Fibroblast of lung (primary cell): ENCODE data around the gene SERPINB1. TPM values are rescaled to one million over a fixed set of nuclear protein-coding genes. Genes with fewer than 3 reads are reported as not detected.
A peak's percentile ranks its signal among the peaks of the same experiment; 100 is the strongest.

Experiments used
- DNase-seq, 2 donors: peaks; one replicate each; pipeline versions ENCODE4 v3.0.0 to v3.0.0-alpha.2; 2010; ENCODE audit warnings: low read depth in 2 of 2
- H2AFZ ChIP-seq: 2 replicates; pipeline ENCODE4 v1.5.1; 2012; ENCODE audit warnings: low read length, control low read depth, inconsistent platforms
- H3K27ac ChIP-seq: 2 replicates; pipeline ENCODE4 v1.5.1; 2011; ENCODE audit warnings: low read length, control low read depth; ENCODE audit not compliant: insufficient read depth
- H3K27me3 ChIP-seq: 2 replicates; pipeline ENCODE4 v1.5.1; 2011; ENCODE audit warnings: mild to moderate bottlenecking, low read length; ENCODE audit not compliant: control insufficient read depth, insufficient read depth
- H3K36me3 ChIP-seq: 2 replicates; pipeline ENCODE4 v1.5.1; 2011; ENCODE audit warnings: low read length; ENCODE audit not compliant: control insufficient read depth, insufficient read depth
- H3K4me1 ChIP-seq: 2 replicates; pipeline ENCODE4 v1.5.1; 2011; ENCODE audit warnings: low read length; ENCODE audit not compliant: control insufficient read depth, insufficient read depth; ENCODE audit errors: extremely low read depth
- H3K4me2 ChIP-seq: 2 replicates; pipeline ENCODE4 v1.5.1; 2011; ENCODE audit warnings: low read length, control low read depth; ENCODE audit not compliant: insufficient read depth; ENCODE audit errors: extremely low read depth
- H3K4me3 ChIP-seq, 4 experiments: fragments of 200-600 bp in 1 of 4; sonication (generic) in 1 of 4; replicated peaks in 1 of 4; 2 replicates each; pipeline ENCODE4 v1.5.1; 2011 to 2016; ENCODE audit warnings: low read length in 4 of 4, low read depth in 3 of 4, mild to moderate bottlenecking in 3 of 4, control low read depth in 2 of 4, inconsistent platforms in 1 of 4, mixed read lengths in 1 of 4; ENCODE audit not compliant: insufficient read depth in 1 of 4; ENCODE audit errors: control extremely low read depth in 1 of 4
- H3K79me2 ChIP-seq: 2 replicates; pipeline ENCODE4 v1.5.1; 2012; ENCODE audit warnings: mild to moderate bottlenecking, low read length, inconsistent platforms; ENCODE audit not compliant: control insufficient read depth, insufficient read depth
- H3K9ac ChIP-seq: 2 replicates; pipeline ENCODE4 v1.5.1; 2011; ENCODE audit warnings: mild to moderate bottlenecking, low read length, control low read depth; ENCODE audit not compliant: insufficient read depth
- H3K9me3 ChIP-seq: 2 replicates; pipeline ENCODE4 v1.5.1; 2012; ENCODE audit warnings: low read depth, low read length; ENCODE audit not compliant: control insufficient read depth, insufficient read depth
- H4K20me1 ChIP-seq: 2 replicates; pipeline ENCODE4 v1.5.1; 2011; ENCODE audit warnings: low read length; ENCODE audit not compliant: control insufficient read depth, insufficient read depth; ENCODE audit errors: extremely low read depth
- EZH2 ChIP-seq: IDR thresholded peaks from 2 replicates; pipeline ENCODE4 v1.5.1; 2012; ENCODE audit warnings: low read length, control low read depth, mild to moderate bottlenecking; ENCODE audit errors: missing control alignments
- polyA minus RNA-seq: library from RNA; depleted of rRNA, polyadenylated mRNA; stranded (reverse); fragments of >200 nt; gene quantifications from 2 replicates; pipeline ENCODE4 v1.2.3, GENCODE V29; 2011; ENCODE audit warnings: low replicate concordance
- polyA plus RNA-seq, 2 donors: library from polyadenylated mRNA; depleted of rRNA in 1 of 2; stranded (reverse) in 1 of 2; unstranded in 1 of 2; fragments of >200 nt; gene quantifications; 2 replicates each; pipeline ENCODE4 v1.2.1, GENCODE V29; 2011 to 2012; ENCODE audit warnings: missing spikeins in 1 of 2
- total RNA-seq: library from RNA; depleted of rRNA; stranded (reverse); fragments of >200 nt; gene quantifications from 2 replicates; pipeline ENCODE4 v1.2.1, GENCODE V29; 2014
- TF ChIP-seq, protein P1 (sequence below), 2 donors: IDR thresholded peaks in 1 of 2; conservative IDR thresholded peaks in 1 of 2; 1 replicate in 1 of 2; 2 replicates in 1 of 2; pipeline ENCODE4 v1.5.1; 2011 to 2012; ENCODE audit warnings: low read length in 2 of 2, control low read depth in 1 of 2, inconsistent platforms in 1 of 2, low read depth in 1 of 2, mild to moderate bottlenecking in 1 of 2

The SERPINB1 gene
- 19.3 TPM in 2 replicates for total RNA-seq
- 35.2 and 39.5 TPM in 2 replicates for polyA plus RNA-seq
- 26.0 and 28.0 TPM in 2 replicates for polyA plus RNA-seq (2012)
- 2.7 and 3.7 TPM in 2 replicates for polyA minus RNA-seq

DNA sequence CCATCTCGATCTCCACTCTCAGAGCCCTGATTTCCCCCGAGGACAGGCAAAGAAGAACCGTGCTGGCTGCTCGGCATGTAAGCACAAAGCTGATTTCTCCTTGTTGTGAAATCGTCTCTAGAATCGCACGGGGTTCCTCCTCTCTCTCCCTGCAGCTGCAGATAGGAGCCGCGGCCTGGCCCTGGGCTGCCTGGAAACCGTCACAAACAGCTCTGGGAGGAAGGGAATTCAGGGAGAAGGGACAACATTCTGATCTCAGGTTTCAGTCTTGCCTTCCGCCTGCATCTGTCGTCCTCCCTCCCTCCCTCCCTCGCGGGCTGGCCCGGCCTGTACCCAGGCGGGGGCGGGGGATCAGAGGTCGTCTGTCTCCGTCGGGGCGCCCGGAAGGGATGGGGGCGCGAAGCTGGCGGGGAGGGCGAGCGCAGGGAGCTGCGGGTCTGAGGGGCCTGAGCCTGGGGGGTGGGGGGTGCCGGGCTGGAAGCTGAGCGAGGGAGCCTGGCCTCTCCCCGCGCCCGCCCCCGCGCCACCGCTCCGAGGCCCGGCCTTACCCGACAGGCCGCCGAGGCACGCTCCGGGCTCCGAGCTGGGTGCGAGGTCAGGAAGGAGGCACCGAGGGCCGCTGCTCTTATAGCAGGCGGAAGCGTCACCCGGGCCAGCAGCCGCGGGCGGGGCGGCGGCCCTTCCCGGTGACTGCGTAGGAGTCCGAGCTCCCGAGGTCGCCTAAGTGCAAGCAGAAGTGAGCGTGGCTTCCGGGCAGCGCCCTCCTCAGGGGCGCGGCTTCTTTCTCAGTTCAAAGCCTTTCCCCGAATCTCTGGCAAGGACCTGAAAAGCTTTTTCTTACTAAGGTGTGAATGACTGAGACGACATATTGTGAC, at the start of gene SERPINB1:
SERPINB1 (minus strand) TSS at position 600 of the 875 bp plus-strand sequence. CDS start 1,277 bp downstream, outside the sequence.
- Histone ChIP-seq H3K4me1 (peaks cover 12% of the 10 kb centered on the region), H3K79me2 (peaks cover 2% of the 10 kb centered on the region), H3K36me3 (peaks cover 3% of the 10 kb centered on the region), H3K9me3 (no peaks in the 10 kb centered on the region), H3K27ac (peak within 1 kb of the TSS; percentile 93), H2AFZ (peak within 1 kb of the TSS; percentile 44), H3K4me3 (peak within 1 kb of the TSS; percentile 58 to 64 (median 62)), H3K27me3 (no peaks in the 10 kb centered on the region), H3K9ac (peak within 1 kb of the TSS; percentile 81), H4K20me1 (no peaks in the 10 kb centered on the region), H3K4me2 (peak within 1 kb of the TSS; percentile 98)
- TF ChIP-seq, protein P1, sequence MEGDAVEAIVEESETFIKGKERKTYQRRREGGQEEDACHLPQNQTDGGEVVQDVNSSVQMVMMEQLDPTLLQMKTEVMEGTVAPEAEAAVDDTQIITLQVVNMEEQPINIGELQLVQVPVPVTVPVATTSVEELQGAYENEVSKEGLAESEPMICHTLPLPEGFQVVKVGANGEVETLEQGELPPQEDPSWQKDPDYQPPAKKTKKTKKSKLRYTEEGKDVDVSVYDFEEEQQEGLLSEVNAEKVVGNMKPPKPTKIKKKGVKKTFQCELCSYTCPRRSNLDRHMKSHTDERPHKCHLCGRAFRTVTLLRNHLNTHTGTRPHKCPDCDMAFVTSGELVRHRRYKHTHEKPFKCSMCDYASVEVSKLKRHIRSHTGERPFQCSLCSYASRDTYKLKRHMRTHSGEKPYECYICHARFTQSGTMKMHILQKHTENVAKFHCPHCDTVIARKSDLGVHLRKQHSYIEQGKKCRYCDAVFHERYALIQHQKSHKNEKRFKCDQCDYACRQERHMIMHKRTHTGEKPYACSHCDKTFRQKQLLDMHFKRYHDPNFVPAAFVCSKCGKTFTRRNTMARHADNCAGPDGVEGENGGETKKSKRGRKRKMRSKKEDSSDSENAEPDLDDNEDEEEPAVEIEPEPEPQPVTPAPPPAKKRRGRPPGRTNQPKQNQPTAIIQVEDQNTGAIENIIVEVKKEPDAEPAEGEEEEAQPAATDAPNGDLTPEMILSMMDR (conservative IDR thresholded peaks at IDR 0.05 in 1 of 2, IDR thresholded peaks at IDR 0.05 in 1 of 2; ENCODE audit: low read depth in 1 of 2, low read length in 2 of 2) = no peak
- TF ChIP-seq EZH2 = no peak
- DNase-seq = peak; percentile 92 to 98

DNA sequence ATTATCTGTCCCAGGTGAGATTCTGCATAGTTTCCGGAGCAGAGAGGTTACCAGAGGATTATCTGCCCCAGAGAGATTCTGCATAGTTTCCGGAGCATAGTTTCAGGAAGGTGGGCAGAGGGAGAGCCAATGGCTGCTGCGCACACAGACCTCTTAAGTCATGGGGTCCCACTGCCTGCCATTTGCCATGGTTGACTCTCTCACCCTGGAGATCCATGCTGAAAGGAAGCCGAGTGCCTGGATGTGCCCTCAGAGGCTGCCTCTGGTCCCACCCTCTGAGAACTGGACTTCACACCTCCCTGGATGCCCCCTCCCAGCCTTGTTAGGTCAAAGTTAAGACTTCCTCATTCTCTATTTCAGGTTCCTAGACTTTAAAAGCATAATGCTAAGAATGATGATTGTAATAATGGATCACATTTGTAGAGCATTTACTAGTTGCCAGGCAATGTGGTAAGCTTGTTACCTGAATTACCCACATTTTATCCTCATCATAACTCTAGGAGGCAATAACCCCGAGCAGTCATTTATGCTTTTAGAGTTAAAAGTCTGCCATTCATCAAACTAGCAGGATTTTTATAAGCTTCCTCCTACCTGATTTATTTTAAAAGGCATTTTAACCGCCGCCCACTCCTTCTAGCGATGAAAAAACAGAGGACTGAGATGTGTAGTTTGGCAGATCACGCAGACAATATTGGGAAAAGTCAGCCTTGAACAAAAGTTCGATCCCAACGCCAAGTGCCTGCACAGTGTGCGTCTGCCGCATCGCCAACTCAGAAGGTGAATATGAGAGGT, 49.5 kb upstream of the SERPINB1 start:
- DNase-seq = no peak
- Histone ChIP-seq H3K36me3 (no peaks in the 10 kb centered on the region), H2AFZ (no peak overlapping the region), H3K4me3 (no peak overlapping the region), H3K27me3 (no peaks in the 10 kb centered on the region), H3K79me2 (no peaks in the 10 kb centered on the region), H3K9me3 (no peaks in the 10 kb centered on the region), H3K27ac (no peak overlapping the region), H4K20me1 (no peaks in the 10 kb centered on the region), H3K9ac (no peak overlapping the region), H3K4me1 (no peaks in the 10 kb centered on the region), H3K4me2 (no peak overlapping the region)
- TF ChIP-seq EZH2 = no peak
- TF ChIP-seq, protein P1 (conservative IDR thresholded peaks at IDR 0.05 in 1 of 2, IDR thresholded peaks at IDR 0.05 in 1 of 2; ENCODE audit: low read depth in 1 of 2, low read length in 2 of 2) = no peak
